HepG2 (cell line): Measurements from ENCODE around the gene MDH1B.

Experiments used
- DNMT1 ChIP-seq: sonication (generic); formaldehyde crosslinking; IDR thresholded peaks from 2 replicates; pipeline ENCODE4 v1.5.1; 2020; ENCODE audit warnings: mild to moderate bottlenecking, missing genetic modification reagents
- GABPB1 ChIP-seq: IDR thresholded peaks from 2 replicates; pipeline ENCODE4 v1.6.1; 2016; ENCODE audit warnings: mild to moderate bottlenecking, missing genetic modification reagents, moderate library complexity, missing compliant biosample characterization
- MTA1 ChIP-seq: sonication (generic); formaldehyde crosslinking; IDR thresholded peaks from 2 replicates; pipeline ENCODE4 v1.4.0; 2020; ENCODE audit warnings: missing genetic modification reagents, mild to moderate bottlenecking, borderline replicate concordance
- SIN3A ChIP-seq: IDR thresholded peaks from 2 replicates; pipeline ENCODE4 v1.6.1; 2011; ENCODE audit warnings: low read depth, mild to moderate bottlenecking, control low read depth, low read length, borderline replicate concordance
- ZNF143 ChIP-seq: sonication (generic); formaldehyde crosslinking; IDR thresholded peaks from 2 replicates; pipeline ENCODE4 v1.4.0; 2020; ENCODE audit warnings: missing genetic modification reagents

DNA sequence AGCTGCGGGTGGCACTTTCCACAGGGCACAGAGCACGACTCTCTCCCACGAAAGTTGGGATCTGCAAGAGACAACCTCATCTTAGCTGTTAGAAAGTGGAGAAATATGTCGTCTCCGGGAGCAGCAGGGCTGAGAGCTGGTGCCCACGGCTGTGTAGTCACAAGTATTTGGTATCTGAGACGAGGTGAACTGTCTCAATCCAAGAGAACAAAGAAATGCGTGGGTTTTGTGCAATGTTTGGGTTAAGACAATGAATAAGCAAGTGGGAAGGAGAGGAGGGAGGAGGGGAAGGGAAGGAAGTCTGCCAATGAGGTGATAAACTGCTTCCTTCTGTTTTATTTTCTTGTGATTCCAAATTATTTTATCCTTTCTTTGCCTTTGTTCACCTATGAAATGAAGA is 65.0 kb downstream of the MDH1B start:
- TF ChIP-seq SIN3A (no peak), GABPB1 (CRISPR knock-in tag) (no peak), ZNF143 (no peak), DNMT1 (CRISPR knock-in tag) (no peak), MTA1 (no peak)
